HL-60 (cell line): ENCODE measurements around the gene LEMD3.

Source experiments
- DNase-seq, 2 experiments: peaks; one replicate each; pipeline ENCODE4 v3.0.0-alpha.2; 2010 to 2020; ENCODE audit warnings: low read depth in 1 of 2, low spot score in 1 of 2
- H3K27ac ChIP-seq: fragments of 250-450 bp; sonication (Bioruptor Pico); replicated peaks from 2 replicates; pipeline ENCODE4 v1.5.1; 2020; ENCODE audit warnings: mild to moderate bottlenecking, moderate library complexity
- H3K27me3 ChIP-seq: fragments of 250-450 bp; sonication (Bioruptor Pico); 2 replicates; pipeline ENCODE4 v1.5.1; 2021; ENCODE audit warnings: mild to moderate bottlenecking, moderate library complexity; ENCODE audit not compliant: insufficient read depth, poor library complexity, severe bottlenecking
- H3K4me3 ChIP-seq: replicated peaks from 2 replicates; pipeline ENCODE4 v1.5.1; 2011; ENCODE audit warnings: mild to moderate bottlenecking, control low read depth, low read length; ENCODE audit not compliant: insufficient read depth
- CTCF ChIP-seq: IDR thresholded peaks from one replicate; pipeline ENCODE4 v1.5.1; 2011; ENCODE audit warnings: low read length, control low read depth, inconsistent platforms; ENCODE audit not compliant: insufficient read depth
- GABPA ChIP-seq: IDR thresholded peaks from 2 replicates; pipeline ENCODE4 v1.6.1; 2012; ENCODE audit warnings: low read depth
- POLR2AphosphoS5 ChIP-seq: IDR thresholded peaks from 2 replicates; pipeline ENCODE4 v1.6.1; 2012; ENCODE audit warnings: low read depth
- SPI1 ChIP-seq: IDR thresholded peaks from 2 replicates; pipeline ENCODE4 v1.6.1; 2012; ENCODE audit warnings: low read depth, mild to moderate bottlenecking, borderline replicate concordance
- TF ChIP-seq, protein P1 (sequence below): IDR thresholded peaks from 2 replicates; pipeline ENCODE4 v1.6.1; 2012; ENCODE audit warnings: low read depth; ENCODE audit not compliant: insufficient replicate concordance

Gene LEMD3

DNA sequence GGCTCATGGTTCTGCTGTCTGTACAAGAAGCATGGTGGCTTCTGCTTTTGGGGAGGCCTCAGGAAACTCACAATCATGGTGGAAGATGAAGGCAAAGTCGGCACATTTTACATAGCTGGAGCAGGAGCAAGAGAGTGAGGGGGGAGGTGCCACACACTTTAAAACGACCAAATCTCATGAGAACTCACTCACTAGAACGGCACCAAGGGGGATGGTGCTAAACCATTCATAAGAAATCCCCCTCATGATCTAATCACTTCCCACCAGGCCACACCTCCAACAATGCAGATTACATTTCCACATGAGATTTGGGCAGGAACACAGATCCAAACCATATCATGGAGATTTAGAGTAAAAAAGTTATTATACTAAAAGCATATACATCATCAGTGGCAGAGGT lies 13.6 kb upstream of the LEMD3 start:
- no peak for DNase-seq
- TF ChIP-seq CTCF (no peak), GABPA (no peak), POLR2AphosphoS5 (no peak), SPI1 (no peak)
- TF ChIP-seq, protein P1, sequence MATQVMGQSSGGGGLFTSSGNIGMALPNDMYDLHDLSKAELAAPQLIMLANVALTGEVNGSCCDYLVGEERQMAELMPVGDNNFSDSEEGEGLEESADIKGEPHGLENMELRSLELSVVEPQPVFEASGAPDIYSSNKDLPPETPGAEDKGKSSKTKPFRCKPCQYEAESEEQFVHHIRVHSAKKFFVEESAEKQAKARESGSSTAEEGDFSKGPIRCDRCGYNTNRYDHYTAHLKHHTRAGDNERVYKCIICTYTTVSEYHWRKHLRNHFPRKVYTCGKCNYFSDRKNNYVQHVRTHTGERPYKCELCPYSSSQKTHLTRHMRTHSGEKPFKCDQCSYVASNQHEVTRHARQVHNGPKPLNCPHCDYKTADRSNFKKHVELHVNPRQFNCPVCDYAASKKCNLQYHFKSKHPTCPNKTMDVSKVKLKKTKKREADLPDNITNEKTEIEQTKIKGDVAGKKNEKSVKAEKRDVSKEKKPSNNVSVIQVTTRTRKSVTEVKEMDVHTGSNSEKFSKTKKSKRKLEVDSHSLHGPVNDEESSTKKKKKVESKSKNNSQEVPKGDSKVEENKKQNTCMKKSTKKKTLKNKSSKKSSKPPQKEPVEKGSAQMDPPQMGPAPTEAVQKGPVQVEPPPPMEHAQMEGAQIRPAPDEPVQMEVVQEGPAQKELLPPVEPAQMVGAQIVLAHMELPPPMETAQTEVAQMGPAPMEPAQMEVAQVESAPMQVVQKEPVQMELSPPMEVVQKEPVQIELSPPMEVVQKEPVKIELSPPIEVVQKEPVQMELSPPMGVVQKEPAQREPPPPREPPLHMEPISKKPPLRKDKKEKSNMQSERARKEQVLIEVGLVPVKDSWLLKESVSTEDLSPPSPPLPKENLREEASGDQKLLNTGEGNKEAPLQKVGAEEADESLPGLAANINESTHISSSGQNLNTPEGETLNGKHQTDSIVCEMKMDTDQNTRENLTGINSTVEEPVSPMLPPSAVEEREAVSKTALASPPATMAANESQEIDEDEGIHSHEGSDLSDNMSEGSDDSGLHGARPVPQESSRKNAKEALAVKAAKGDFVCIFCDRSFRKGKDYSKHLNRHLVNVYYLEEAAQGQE, result no peak
- no peaks in the 10 kb centered on the region for H3K27me3 ChIP-seq
- peak overlapping the region; percentile 50 for H3K27ac ChIP-seq
- H3K4me3 ChIP-seq, result no peak overlapping the region

GRCh38 chr12:65156366-65156841 lies 13.0 kb upstream of the LEMD3 start:
- DNase-seq, result peak in 1 of 2 experiments; percentile 47
- no peaks in the 10 kb centered on the region for H3K27me3 ChIP-seq

DNA sequence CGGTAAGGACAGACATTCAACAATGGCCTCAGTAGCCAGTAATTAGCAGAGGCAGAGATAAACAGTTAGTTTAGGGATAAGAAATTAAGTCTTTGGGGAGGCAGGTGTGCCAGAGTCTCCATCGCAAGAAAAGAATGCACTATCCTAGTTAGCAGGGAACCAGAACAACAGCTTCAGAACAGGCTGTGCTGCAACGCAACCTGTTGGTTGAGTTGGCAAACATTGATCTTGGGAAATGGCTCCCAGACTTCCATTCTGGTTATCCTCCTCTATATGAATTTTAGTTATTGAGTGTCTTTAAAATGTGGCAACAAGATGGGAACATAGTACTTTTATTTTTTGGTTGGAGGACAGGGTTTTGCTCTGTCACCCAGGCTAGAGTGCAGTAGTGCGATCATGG lies 12.3 kb upstream of the LEMD3 start:
- peak overlapping the region; percentile 50 for H3K27ac ChIP-seq
- H3K4me3 ChIP-seq, result no peak overlapping the region
- no peaks in the 10 kb centered on the region for H3K27me3 ChIP-seq
- DNase-seq, result no peak
- TF ChIP-seq, protein P1, result no peak
- TF ChIP-seq CTCF, result no peak
- no peak for TF ChIP-seq GABPA
- no peak for TF ChIP-seq SPI1
- no peak for TF ChIP-seq POLR2AphosphoS5

More at GRCh38 chr12:65156366-65156841, 13.0 kb upstream of the LEMD3 start:
- peak overlapping the region; percentile 50 for H3K27ac ChIP-seq
- TF ChIP-seq, protein P1, result peak; percentile 55
- TF ChIP-seq POLR2AphosphoS5, result no peak
- no peak for TF ChIP-seq GABPA
- TF ChIP-seq SPI1, result peak; percentile 56
- no peak overlapping the region for H3K4me3 ChIP-seq

DNA sequence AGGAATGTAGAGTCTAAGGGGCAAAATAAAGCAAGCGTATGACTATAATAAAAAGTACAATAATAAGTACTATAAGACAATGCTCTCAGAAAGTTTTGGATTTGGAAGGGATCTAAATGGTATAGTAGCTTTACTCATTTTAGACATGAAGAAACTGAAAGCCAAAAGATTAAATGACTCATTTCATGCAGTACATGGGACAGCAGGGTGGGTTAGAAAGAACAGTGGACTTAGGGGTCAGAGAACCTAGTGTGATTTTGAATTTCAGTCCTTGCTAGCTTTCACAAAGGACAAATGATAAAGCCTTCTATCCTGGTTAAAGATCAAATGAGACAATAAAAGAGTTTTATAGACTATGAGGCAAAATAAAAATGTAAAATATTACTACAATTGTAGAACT lies 6.8 kb upstream of the LEMD3 start:
- Histone ChIP-seq H3K27me3 (no peaks in the 10 kb centered on the region), H3K27ac (no peak overlapping the region), H3K4me3 (no peak overlapping the region)
- no peak for DNase-seq
- TF ChIP-seq POLR2AphosphoS5 (no peak), GABPA (no peak), SPI1 (no peak), CTCF (no peak)
- TF ChIP-seq, protein P1, result no peak
